Camera-type eye (tissue), 1 donor: ENCODE data around the gene NAP1L5. TPM values are rescaled to one million over a fixed set of nuclear protein-coding genes. Genes with fewer than 3 reads are reported as not detected.

Experiments used
- total RNA-seq: library from RNA; depleted of rRNA; stranded (reverse); fragments of >200 nt; gene quantifications from one replicate; pipeline ENCODE4 v1.2.3, GENCODE V29; 2014

Gene NAP1L5, protein sequence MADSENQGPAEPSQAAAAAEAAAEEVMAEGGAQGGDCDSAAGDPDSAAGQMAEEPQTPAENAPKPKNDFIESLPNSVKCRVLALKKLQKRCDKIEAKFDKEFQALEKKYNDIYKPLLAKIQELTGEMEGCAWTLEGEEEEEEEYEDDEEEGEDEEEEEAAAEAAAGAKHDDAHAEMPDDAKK
- total RNA-seq, result 24.5 TPM

DNA sequence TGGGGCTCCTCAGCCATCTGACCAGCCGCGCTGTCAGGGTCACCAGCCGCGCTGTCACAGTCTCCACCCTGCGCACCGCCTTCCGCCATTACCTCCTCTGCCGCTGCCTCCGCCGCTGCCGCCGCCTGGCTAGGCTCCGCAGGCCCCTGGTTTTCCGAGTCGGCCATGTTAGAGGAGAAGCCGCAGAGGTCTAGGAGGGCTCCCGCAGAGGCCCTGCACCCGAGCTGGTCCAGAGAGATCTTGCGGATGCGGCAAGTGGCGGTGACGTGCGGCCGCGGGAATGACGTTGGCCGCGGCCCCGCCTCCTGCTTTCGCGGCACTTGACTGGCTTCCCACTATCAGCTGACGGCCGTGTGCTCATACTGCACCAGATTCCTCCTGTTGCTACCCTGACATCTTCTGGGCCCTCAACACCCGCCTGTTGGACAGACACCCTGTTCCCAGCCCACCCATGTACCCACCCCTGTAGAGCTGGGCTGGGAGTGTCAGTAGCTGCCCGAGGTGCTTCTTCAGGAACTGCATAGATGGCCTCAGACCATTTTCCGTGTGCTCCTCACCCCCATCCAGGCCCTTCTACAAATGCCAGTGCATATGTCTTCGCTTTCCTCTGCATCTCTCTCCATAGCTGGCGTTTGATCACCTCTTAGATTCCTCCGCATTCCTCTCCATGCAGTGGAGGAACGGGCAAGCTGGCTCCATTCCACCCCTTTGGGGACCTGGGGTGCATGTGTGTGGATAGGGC lies at the start of gene NAP1L5:
NAP1L5 (minus strand) TSS at position 242 of the 742 bp plus-strand sequence; CDS start at position 167, 75 bp downstream.

Other genes starting within 250 kb of the NAP1L5 start
- 4.2 TPM for gene HERC5, start 240.7 kb downstream of the NAP1L5 start, total RNA-seq
- gene PYURF, start 174.1 kb downstream of the NAP1L5 start, total RNA-seq, result 66.1 TPM
- gene HERC3, start 105.3 kb downstream of the NAP1L5 start, total RNA-seq, result 47.0 TPM